ENCODE data around the gene MYT1. TPM values are rescaled to one million over a fixed set of nuclear protein-coding genes. Genes with fewer than 3 reads are reported as not detected.

Gene MYT1
- total and polyA plus RNA-seq, 2 of the 13 experiments (the other 11 are each of a cell fraction or from before 2014, with no cell fraction given), result 0.58 to 2.5 TPM

DNA sequence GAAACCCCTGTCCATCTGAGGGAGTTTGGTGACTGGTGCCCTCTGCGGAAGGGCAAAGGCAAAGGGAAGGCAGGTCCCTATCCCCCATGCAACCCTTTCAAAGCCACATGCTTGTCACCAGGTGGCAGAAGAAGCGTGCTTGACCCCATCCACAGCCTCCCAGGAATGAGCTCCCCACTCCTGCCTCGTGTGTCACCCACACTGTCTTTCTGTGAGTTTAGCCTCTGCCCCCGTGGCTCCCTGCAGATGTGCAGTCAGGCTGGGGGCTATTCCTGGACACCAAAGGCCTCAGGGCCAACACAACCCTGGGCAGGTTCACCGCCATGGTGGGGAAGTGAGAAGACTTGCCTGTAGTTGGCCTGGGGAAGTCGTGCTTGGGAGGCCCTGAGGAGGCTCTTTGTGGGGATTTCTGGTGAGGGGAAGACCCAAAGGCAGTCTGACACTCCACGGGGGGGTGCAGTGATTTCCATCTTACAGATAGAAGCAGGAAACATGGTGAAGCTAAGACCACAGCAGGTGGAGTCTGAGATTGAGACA is 74.7 kb downstream of the MYT1 start (continued):
- TF ChIP-seq, protein P1, sequence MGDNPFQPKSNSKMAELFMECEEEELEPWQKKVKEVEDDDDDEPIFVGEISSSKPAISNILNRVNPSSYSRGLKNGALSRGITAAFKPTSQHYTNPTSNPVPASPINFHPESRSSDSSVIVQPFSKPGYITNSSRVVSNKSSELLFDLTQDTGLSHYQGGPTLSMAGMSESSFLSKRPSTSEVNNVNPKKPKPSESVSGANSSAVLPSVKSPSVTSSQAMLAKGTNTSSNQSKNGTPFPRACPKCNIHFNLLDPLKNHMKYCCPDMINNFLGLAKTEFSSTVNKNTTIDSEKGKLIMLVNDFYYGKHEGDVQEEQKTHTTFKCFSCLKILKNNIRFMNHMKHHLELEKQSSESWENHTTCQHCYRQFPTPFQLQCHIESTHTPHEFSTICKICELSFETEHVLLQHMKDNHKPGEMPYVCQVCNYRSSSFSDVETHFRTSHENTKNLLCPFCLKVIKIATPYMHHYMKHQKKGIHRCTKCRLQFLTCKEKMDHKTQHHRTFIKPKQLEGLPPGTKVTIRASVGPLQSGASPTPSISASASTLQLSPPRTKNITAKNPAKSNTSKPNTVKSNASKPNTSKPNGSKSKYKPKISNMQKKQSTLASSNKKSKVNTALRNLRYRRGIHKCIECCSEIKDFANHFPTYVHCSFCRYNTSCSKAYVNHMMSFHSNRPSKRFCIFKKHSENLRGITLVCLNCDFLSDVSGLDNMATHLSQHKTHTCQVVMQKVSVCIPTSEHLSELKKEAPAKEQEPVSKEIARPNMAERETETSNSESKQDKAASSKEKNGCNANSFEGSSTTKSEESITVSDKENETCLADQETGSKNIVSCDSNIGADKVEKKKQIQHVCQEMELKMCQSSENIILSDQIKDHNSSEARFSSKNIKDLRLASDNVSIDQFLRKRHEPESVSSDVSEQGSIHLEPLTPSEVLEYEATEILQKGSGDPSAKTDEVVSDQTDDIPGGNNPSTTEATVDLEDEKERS (CRISPR knock-in tag; IDR thresholded peaks at IDR 0.05), result peak; percentile 6; the same call in 1 of the 2 replicates
- TF ChIP-seq, protein P2, sequence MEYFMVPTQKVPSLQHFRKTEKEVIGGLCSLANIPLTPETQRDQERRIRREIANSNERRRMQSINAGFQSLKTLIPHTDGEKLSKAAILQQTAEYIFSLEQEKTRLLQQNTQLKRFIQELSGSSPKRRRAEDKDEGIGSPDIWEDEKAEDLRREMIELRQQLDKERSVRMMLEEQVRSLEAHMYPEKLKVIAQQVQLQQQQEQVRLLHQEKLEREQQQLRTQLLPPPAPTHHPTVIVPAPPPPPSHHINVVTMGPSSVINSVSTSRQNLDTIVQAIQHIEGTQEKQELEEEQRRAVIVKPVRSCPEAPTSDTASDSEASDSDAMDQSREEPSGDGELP (IDR thresholded peaks at IDR 0.05; ENCODE audit: borderline replicate concordance, low read depth), result no peak
- TF ChIP-seq CHD2 (IDR thresholded peaks at IDR 0.05; ENCODE audit: low read depth, low read length) (0 out of 2 replicates have a peak, but pooled peaks have one; percentile 36), IRF2 (CRISPR knock-in tag; IDR thresholded peaks at IDR 0.05) (no peak)

- FAIRE-seq (no peak), DNase-seq (ENCODE audit: low spot score) (no peak), ATAC-seq (no peak)
- peaks cover 90% of the 10 kb centered on the region for H3K4me1 ChIP-seq (ENCODE audit: insufficient read depth, low read length)
- no peak overlapping the region for H3K4me3 ChIP-seq (replicated peaks in 1 of 3; ENCODE audit: insufficient read depth in 1 of 3, low read depth in 2 of 3, low read length in 3 of 3)
- H3K27ac ChIP-seq (ENCODE audit: extremely low read length, insufficient read depth, low read length), result peak overlapping the region; percentile 69
- ChIA-PET POLR2A (interaction anchor here (0.6 to 9.6 kb wide), 2 partner anchors 15 to 19 kb away, joined by 3 to 157 read pairs; partner anchors contain the start of gene PCMTD2), CTCF (ENCODE audit: low intra/inter-chr PET ratio, low total read pairs) (interaction anchor here (2.9 kb wide), 1 partner anchor 46 kb away, joined by 9 read pairs; no protein-coding TSS in a partner anchor)
- no peaks in the 10 kb centered on the region for H4K20me1 ChIP-seq (ENCODE audit: insufficient read depth, low read length)
- H3K9me3 ChIP-seq (ENCODE audit: low read length), result no peaks in the 10 kb centered on the region
- H2AFZ ChIP-seq (ENCODE audit: low read length), result no peak overlapping the region
- 90% methylated on average over 19 of the region's 19 CpGs for WGBS (ENCODE audit: low lambda C conversion rate)
- H3K4me2 ChIP-seq (ENCODE audit: low read depth, low read length), result no peak overlapping the region
- no peaks in the 10 kb centered on the region for H3K36me3 ChIP-seq (replicated peaks in 1 of 2; ENCODE audit: control insufficient read depth in 1 of 2, insufficient read depth in 2 of 2, low read length in 2 of 2)
- no peak overlapping the region; the same call in 1 of the 2 replicates for H3K9ac ChIP-seq (ENCODE audit: insufficient read depth, low read depth, low read length)
- intact Hi-C loops (cut with micrococcal nuclease; ENCODE audit: unreplicated experiment) (no loop called here), in situ Hi-C loops (cut with HindIII; ENCODE audit: extremely low pct_ligation_motif_present, low pct_unique_long_range_greater_than_20kb) (no loop called here)
- no TSS peak for BruUV-seq (replicated peaks)
- no peaks in the 10 kb centered on the region for H3K79me2 ChIP-seq (ENCODE audit: insufficient read depth, low read length)
- no peaks in the 10 kb centered on the region; a peak in 1 of 5 replicates for H3K27me3 ChIP-seq (ENCODE audit: control insufficient read depth in 1 of 2, insufficient read depth in 2 of 2, low read length in 2 of 2)
- TF ChIP-seq PTBP1 (IDR thresholded peaks at IDR 0.05; ENCODE audit: low read depth, low read length, poor library complexity, severe bottlenecking), result no peak
- no peak for TF ChIP-seq NCOA1 (CRISPR knock-in tag; IDR thresholded peaks at IDR 0.05)
- TF ChIP-seq CENPX (CRISPR knock-in tag; IDR thresholded peaks at IDR 0.05), result no peak
- TF ChIP-seq MIER2 (CRISPR knock-in tag; IDR thresholded peaks at IDR 0.05), result no peak
- TF ChIP-seq, protein P3, sequence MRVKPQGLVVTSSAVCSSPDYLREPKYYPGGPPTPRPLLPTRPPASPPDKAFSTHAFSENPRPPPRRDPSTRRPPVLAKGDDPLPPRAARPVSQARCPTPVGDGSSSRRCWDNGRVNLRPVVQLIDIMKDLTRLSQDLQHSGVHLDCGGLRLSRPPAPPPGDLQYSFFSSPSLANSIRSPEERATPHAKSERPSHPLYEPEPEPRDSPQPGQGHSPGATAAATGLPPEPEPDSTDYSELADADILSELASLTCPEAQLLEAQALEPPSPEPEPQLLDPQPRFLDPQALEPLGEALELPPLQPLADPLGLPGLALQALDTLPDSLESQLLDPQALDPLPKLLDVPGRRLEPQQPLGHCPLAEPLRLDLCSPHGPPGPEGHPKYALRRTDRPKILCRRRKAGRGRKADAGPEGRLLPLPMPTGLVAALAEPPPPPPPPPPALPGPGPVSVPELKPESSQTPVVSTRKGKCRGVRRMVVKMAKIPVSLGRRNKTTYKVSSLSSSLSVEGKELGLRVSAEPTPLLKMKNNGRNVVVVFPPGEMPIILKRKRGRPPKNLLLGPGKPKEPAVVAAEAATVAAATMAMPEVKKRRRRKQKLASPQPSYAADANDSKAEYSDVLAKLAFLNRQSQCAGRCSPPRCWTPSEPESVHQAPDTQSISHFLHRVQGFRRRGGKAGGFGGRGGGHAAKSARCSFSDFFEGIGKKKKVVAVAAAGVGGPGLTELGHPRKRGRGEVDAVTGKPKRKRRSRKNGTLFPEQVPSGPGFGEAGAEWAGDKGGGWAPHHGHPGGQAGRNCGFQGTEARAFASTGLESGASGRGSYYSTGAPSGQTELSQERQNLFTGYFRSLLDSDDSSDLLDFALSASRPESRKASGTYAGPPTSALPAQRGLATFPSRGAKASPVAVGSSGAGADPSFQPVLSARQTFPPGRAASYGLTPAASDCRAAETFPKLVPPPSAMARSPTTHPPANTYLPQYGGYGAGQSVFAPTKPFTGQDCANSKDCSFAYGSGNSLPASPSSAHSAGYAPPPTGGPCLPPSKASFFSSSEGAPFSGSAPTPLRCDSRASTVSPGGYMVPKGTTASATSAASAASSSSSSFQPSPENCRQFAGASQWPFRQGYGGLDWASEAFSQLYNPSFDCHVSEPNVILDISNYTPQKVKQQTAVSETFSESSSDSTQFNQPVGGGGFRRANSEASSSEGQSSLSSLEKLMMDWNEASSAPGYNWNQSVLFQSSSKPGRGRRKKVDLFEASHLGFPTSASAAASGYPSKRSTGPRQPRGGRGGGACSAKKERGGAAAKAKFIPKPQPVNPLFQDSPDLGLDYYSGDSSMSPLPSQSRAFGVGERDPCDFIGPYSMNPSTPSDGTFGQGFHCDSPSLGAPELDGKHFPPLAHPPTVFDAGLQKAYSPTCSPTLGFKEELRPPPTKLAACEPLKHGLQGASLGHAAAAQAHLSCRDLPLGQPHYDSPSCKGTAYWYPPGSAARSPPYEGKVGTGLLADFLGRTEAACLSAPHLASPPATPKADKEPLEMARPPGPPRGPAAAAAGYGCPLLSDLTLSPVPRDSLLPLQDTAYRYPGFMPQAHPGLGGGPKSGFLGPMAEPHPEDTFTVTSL (CRISPR knock-in tag; IDR thresholded peaks at IDR 0.05; ENCODE audit: borderline replicate concordance), result no peak
These were observed 75.4 kb downstream of the MYT1 start for GRCh38 chr20:64239449-64240242.

Measured in HepG2 (cell line).